H1 (cell line): Measurements from ENCODE around the gene POU3F1. TPM values are rescaled to one million over a fixed set of nuclear protein-coding genes. Genes with fewer than 3 reads are reported as not detected.
A peak's percentile ranks its signal among the peaks of the same experiment; 100 is the strongest.

Source experiments
- CTCF ChIA-PET: fragments of 300-600 bp; sonication (Branson Sonifier 250); formaldehyde crosslinking; loops from one replicate; lab custom pipeline; 2021; ENCODE audit not compliant: partially characterized antibody; lab: Charles Lee
- POLR2A ChIA-PET: fragments of 300-600 bp; sonication (Branson Sonifier 250); formaldehyde crosslinking; loops from one replicate; lab custom pipeline; 2021; ENCODE audit warnings: inconsistent platforms; ENCODE audit not compliant: partially characterized antibody; lab: Charles Lee
- DNase-seq, 2 experiments: peaks; one replicate each; pipeline versions ENCODE4 v3.0.0 to v3.0.0-alpha.2; 2010 to 2022; ENCODE audit warnings: low spot score in 2 of 2, low read depth in 1 of 2, mixed read lengths in 1 of 2
- FAIRE-seq: peaks from 2 replicates; lab custom pipeline; 2011; peaks lifted over from hg19 to GRCh38; lab: Jason Lieb, UNC
- H2AFZ ChIP-seq: 2 replicates; pipeline ENCODE4 v1.8.1; 2012; ENCODE audit warnings: low read length, inconsistent platforms
- H2AK5ac ChIP-seq: 2 replicates; pipeline ENCODE4 v1.6.1; 2013; ENCODE audit warnings: low read depth, low read length
- H2BK120ac ChIP-seq: replicated peaks from 2 replicates; pipeline ENCODE3; 2013; ENCODE audit warnings: low read depth, low read length, inconsistent platforms
- H2BK12ac ChIP-seq: 2 replicates; pipeline ENCODE4 v1.6.1; 2013; ENCODE audit warnings: low read depth, low read length
- H2BK15ac ChIP-seq: 2 replicates; pipeline ENCODE4 v1.6.1; 2013; ENCODE audit warnings: low read length
- H2BK20ac ChIP-seq: 2 replicates; pipeline ENCODE4 v1.6.1; 2013; ENCODE audit warnings: low read length
- H2BK5ac ChIP-seq: 2 replicates; pipeline ENCODE4 v1.6.1; 2013; ENCODE audit warnings: low read depth, low read length
- H3K14ac ChIP-seq: 2 replicates; pipeline ENCODE4 v1.6.1; 2013; ENCODE audit warnings: inconsistent platforms; ENCODE audit not compliant: insufficient read length
- H3K18ac ChIP-seq: 2 replicates; pipeline ENCODE4 v1.6.1; 2013; ENCODE audit warnings: low read length; ENCODE audit errors: extremely low read depth
- H3K23ac ChIP-seq: 2 replicates; pipeline ENCODE4 v1.6.1; 2013; ENCODE audit warnings: inconsistent platforms; ENCODE audit not compliant: insufficient read length
- H3K23me2 ChIP-seq: 2 replicates; pipeline ENCODE4 v1.6.1; 2013; ENCODE audit warnings: low read depth, low read length
- H3K27ac ChIP-seq: 2 replicates; pipeline ENCODE4 v1.6.1; 2011; ENCODE audit warnings: low read depth, low read length, inconsistent platforms
- H3K27me3 ChIP-seq, 4 experiments: replicated peaks in 1 of 4; 1 replicate in 1 of 4; 2 replicates in 3 of 4; pipeline versions ENCODE4 v1.6.1 to v1.8.1; 2011 to 2013; ENCODE audit warnings: low read length in 3 of 4, mild to moderate bottlenecking in 3 of 4, inconsistent platforms in 2 of 4, mixed read lengths in 2 of 4, moderate library complexity in 1 of 4; ENCODE audit not compliant: control insufficient read depth in 3 of 4, insufficient read depth in 3 of 4; ENCODE audit errors: extremely low read depth in 1 of 4
- H3K36me3 ChIP-seq, 4 experiments: 2 replicates each; pipeline versions ENCODE4 v1.6.1 to v1.8.1; 2011 to 2013; ENCODE audit warnings: mild to moderate bottlenecking in 4 of 4, low read length in 3 of 4, moderate library complexity in 2 of 4, control low read depth in 1 of 4, inconsistent platforms in 1 of 4; ENCODE audit not compliant: insufficient read depth in 4 of 4, control insufficient read depth in 2 of 4
- H3K4ac ChIP-seq: replicated peaks from 2 replicates; pipeline ENCODE3; 2013; ENCODE audit warnings: low read length, low read depth, mixed read lengths, inconsistent platforms; ENCODE audit not compliant: insufficient read length
- H3K4me1 ChIP-seq, 4 experiments: replicated peaks in 1 of 4; 1 replicate in 1 of 4; 2 replicates in 3 of 4; pipeline versions ENCODE4 v1.6.1 to v1.8.1; 2011 to 2013; ENCODE audit warnings: low read length in 3 of 4, inconsistent platforms in 2 of 4, mixed read lengths in 1 of 4; ENCODE audit not compliant: insufficient read depth in 4 of 4, control insufficient read depth in 3 of 4
- H3K4me2 ChIP-seq, 2 experiments: 2 replicates each; pipeline versions ENCODE4 v1.6.1 to v1.8.1; 2011 to 2013; ENCODE audit warnings: low read depth in 2 of 2, low read length in 2 of 2, control low read depth in 1 of 2, inconsistent platforms in 1 of 2, mild to moderate bottlenecking in 1 of 2; ENCODE audit not compliant: insufficient read depth in 1 of 2
- H3K4me3 ChIP-seq, 4 experiments: fragments of 200-600, 300-600 bp in 1 of 4; sonication (generic), shearing (Covaris generic), sonication (Bioruptor Twin) in 1 of 4; 2 replicates each; pipeline versions ENCODE4 v1.5.1 to v1.8.1; 2011 to 2016; ENCODE audit warnings: low read length in 4 of 4, low read depth in 3 of 4, control low read depth in 2 of 4, inconsistent platforms in 2 of 4, mild to moderate bottlenecking in 2 of 4, mixed read lengths in 1 of 4, moderate library complexity in 1 of 4; ENCODE audit not compliant: insufficient read depth in 2 of 4; ENCODE audit errors: extremely low read depth in 1 of 4
- H3K56ac ChIP-seq: replicated peaks from 2 replicates; pipeline ENCODE3; 2013; ENCODE audit warnings: low read depth, mild to moderate bottlenecking, mixed read lengths, low read length, inconsistent platforms; ENCODE audit not compliant: insufficient read length
- H3K79me1 ChIP-seq: 2 replicates; pipeline ENCODE4 v1.6.1; 2013; ENCODE audit warnings: low read depth, low read length, control low read depth
- H3K79me2 ChIP-seq, 2 experiments: 2 replicates each; pipeline versions ENCODE4 v1.6.1 to v1.8.1; 2012 to 2013; ENCODE audit warnings: low read length in 2 of 2, mild to moderate bottlenecking in 2 of 2, inconsistent platforms in 1 of 2; ENCODE audit not compliant: insufficient read depth in 2 of 2, control insufficient read depth in 1 of 2
- H3K9ac ChIP-seq, 4 experiments: replicated peaks in 1 of 4; 1 replicate in 1 of 4; 2 replicates in 3 of 4; pipeline versions ENCODE4 v1.6.1 to v1.8.1; 2011 to 2013; ENCODE audit warnings: low read depth in 3 of 4, low read length in 3 of 4, control low read depth in 2 of 4, mild to moderate bottlenecking in 2 of 4, moderate library complexity in 2 of 4, inconsistent platforms in 1 of 4; ENCODE audit errors: extremely low read depth in 1 of 4
- H3K9me3 ChIP-seq, 2 experiments: 2 replicates each; pipeline versions ENCODE4 v1.6.1 to v1.8.1; 2012 to 2013; ENCODE audit warnings: mild to moderate bottlenecking in 2 of 2, moderate library complexity in 2 of 2, control low read depth in 1 of 2, inconsistent platforms in 1 of 2, low read depth in 1 of 2, low read length in 1 of 2, mixed read lengths in 1 of 2; ENCODE audit not compliant: insufficient read depth in 2 of 2
- H4K20me1 ChIP-seq, 2 experiments: replicated peaks in 1 of 2; 2 replicates each; pipeline versions ENCODE3 to v1.8.1; 2011 to 2013; ENCODE audit warnings: inconsistent platforms in 2 of 2, low read length in 2 of 2, mild to moderate bottlenecking in 1 of 2; ENCODE audit not compliant: insufficient read depth in 2 of 2, control insufficient read depth in 1 of 2
- H4K5ac ChIP-seq: 2 replicates; pipeline ENCODE4 v1.6.1; 2013; ENCODE audit warnings: low read length, low read depth, mixed read lengths, inconsistent platforms; ENCODE audit not compliant: insufficient read length
- H4K8ac ChIP-seq: 2 replicates; pipeline ENCODE4 v1.8.0; 2013; ENCODE audit warnings: mild to moderate bottlenecking, moderate library complexity, low read length, inconsistent platforms; ENCODE audit not compliant: insufficient read depth; ENCODE audit errors: extremely low read depth
- H4K91ac ChIP-seq: replicated peaks from 2 replicates; pipeline ENCODE3; 2013; ENCODE audit warnings: low read length, mixed read lengths, inconsistent platforms; ENCODE audit not compliant: insufficient read length
- CBX5 ChIP-seq: fragments of 300-800, 300-1000 bp; sonication (generic); IDR thresholded peaks from 2 replicates; pipeline ENCODE4 v1.7.1; 2016; ENCODE audit warnings: antibody characterized with exemption, low read length, low read depth
- CHD2 ChIP-seq: IDR thresholded peaks from 2 replicates; pipeline ENCODE4 v1.6.1; 2012; ENCODE audit warnings: low read length, improper control_type of control experiment
- HDAC2 ChIP-seq, 2 experiments: fragments of 300-600 bp in 1 of 2; sonication (generic) in 1 of 2; IDR thresholded peaks; 2 replicates each; pipeline ENCODE4 v1.6.1; 2011 to 2012; ENCODE audit warnings: low read depth in 2 of 2, low read length in 2 of 2, mild to moderate bottlenecking in 2 of 2, moderate library complexity in 2 of 2, borderline replicate concordance in 1 of 2, inconsistent platforms in 1 of 2
- PHF8 ChIP-seq: fragments of 200-600 bp; sonication (generic); conservative IDR thresholded peaks from 2 replicates; pipeline ENCODE4 v1.7.1; 2012; ENCODE audit warnings: low read depth, mild to moderate bottlenecking, inconsistent platforms, low read length, moderate library complexity
- RAD21 ChIP-seq, 2 experiments: IDR thresholded peaks in 1 of 2; conservative IDR thresholded peaks in 1 of 2; 2 replicates each; pipeline ENCODE4 v1.6.1; 2011; ENCODE audit warnings: low read depth in 2 of 2, low read length in 2 of 2, improper control_type of control experiment in 1 of 2, inconsistent platforms in 1 of 2, mild to moderate bottlenecking in 1 of 2, moderate library complexity in 1 of 2
- SIN3A ChIP-seq, 2 experiments: IDR thresholded peaks in 1 of 2; conservative IDR thresholded peaks in 1 of 2; 2 replicates each; pipeline ENCODE4 v1.6.1; 2011 to 2012; ENCODE audit warnings: low read length in 2 of 2, improper control_type of control experiment in 1 of 2, low read depth in 1 of 2, mild to moderate bottlenecking in 1 of 2
- TAF1 ChIP-seq: IDR thresholded peaks from 2 replicates; pipeline ENCODE4 v1.6.1; 2011; ENCODE audit warnings: mild to moderate bottlenecking, low read depth, low read length
- YY1 ChIP-seq: IDR thresholded peaks from 2 replicates; pipeline ENCODE4 v1.6.1; 2011; ENCODE audit warnings: low read depth, mild to moderate bottlenecking, low read length
- WGBS, 2 experiments: shearing (Covaris generic) in 1 of 2; methylation state at CpG; one replicate each; pipeline versions ENCODE4 v1.1.6 to v1.1.7; 2013 to 2015; ENCODE audit warnings: low lambda C conversion rate in 2 of 2, mixed read lengths in 2 of 2, inconsistent platforms in 1 of 2, low coverage in 1 of 2, missing lambda C conversion rate in 1 of 2; ENCODE audit not compliant: insufficient replicate concordance in 2 of 2, insufficient coverage in 1 of 2, insufficient read length in 1 of 2; ENCODE audit errors: extremely low coverage in 1 of 2, missing lambda C conversion rate in 1 of 2; 5-methylcytosine and 5-hydroxymethylcytosine counted together
- polyA plus RNA-seq, 7 experiments: library from polyadenylated mRNA; depleted of rRNA in 3 of 7; stranded (reverse) in 5 of 7; unstranded in 2 of 7; fragments of >200 nt in 5 of 7; fragments of 200-250 nt in 2 of 7; gene quantifications; 1 replicate in 5 of 7; 2 replicates in 1 of 7; 4 replicates in 1 of 7; pipeline versions ENCODE4 v1.2.1 to v1.2.3, GENCODE V29; 2011 to 2013; ENCODE audit warnings: missing spikeins in 2 of 7, mixed read lengths in 2 of 7
- total RNA-seq: library from RNA; stranded (reverse); fragmentation: NEBNext Ultra II Directional; extraction: Animal tissue kit (Norgen Biotek cat#: 25700); gene quantifications from 2 replicates; pipeline ENCODE4 v1.2.1, GENCODE V29; 2021
- TF ChIP-seq, protein P1 (sequence below), 3 experiments: IDR thresholded peaks; 1 replicate in 2 of 3; 2 replicates in 1 of 3; pipeline versions ENCODE4 v1.5.1 to v1.6.1; 2011; ENCODE audit warnings: low read length in 3 of 3, mild to moderate bottlenecking in 3 of 3, inconsistent platforms in 2 of 3, low read depth in 1 of 3, moderate library complexity in 1 of 3; ENCODE audit not compliant: insufficient read depth in 1 of 3; ENCODE audit errors: control extremely low read depth in 1 of 3

Gene POU3F1
- total and polyA plus RNA-seq, 2 of the 8 experiments (the other 6 are each of a cell fraction or from before 2014, with no cell fraction given), result 4.2 to 10.8 TPM

DNA sequence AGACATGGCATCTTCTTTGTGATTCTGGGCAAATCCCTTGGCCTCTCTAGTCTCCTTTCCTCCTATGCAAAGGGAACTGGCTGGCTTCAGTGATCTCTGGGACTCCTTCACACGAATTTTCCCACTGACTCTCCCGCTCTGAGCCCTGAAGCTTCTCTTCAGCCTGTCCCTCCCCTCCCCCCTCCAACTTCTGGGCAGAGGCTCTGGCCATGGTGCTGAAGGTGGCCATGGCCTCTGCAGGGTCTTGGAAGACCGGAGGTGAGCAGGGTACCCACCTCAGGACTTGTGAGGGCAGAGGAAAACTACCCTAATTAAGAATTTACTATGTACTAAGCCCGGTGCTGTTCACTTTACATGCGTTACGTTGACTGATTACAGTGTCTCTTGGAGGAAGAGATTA lies 29.4 kb upstream of the POU3F1 start:
- DNase-seq, result peak in 1 of 2 experiments; percentile 84
- peaks cover 4 to 15% (median 11%) of the 10 kb centered on the region in 4 experiments for H3K4me1 ChIP-seq
- peak; percentile 83 for FAIRE-seq
- no peak overlapping the region for H2BK5ac ChIP-seq
- no peaks in the 10 kb centered on the region for H3K36me3 ChIP-seq
- H4K8ac ChIP-seq, result no peak overlapping the region
- H2BK120ac ChIP-seq, result no peak overlapping the region
- H2BK15ac ChIP-seq, result no peak overlapping the region
- no peak overlapping the region for H3K4ac ChIP-seq
- no peaks in the 10 kb centered on the region for H3K9me3 ChIP-seq
- H3K56ac ChIP-seq, result no peak overlapping the region
- peak overlapping the region in 1 of 2 experiments; percentile 40; a peak in 1 of 4 replicates for H3K4me2 ChIP-seq
- H3K27me3 ChIP-seq, result no peaks in the 10 kb centered on the region
- CTCF ChIA-PET, result interaction anchor here (0.8 to 11.2 kb wide), 7 partner anchors 9 to 465 kb away, joined by 3 to 212 read pairs (median 5); partner anchors contain the start of gene POU3F1
- H3K23me2 ChIP-seq, result no peaks in the 10 kb centered on the region; the same call in 1 of the 2 replicates
- no peak overlapping the region for H3K23ac ChIP-seq
- no peaks in the 10 kb centered on the region for H3K79me2 ChIP-seq
- no peak overlapping the region for H3K27ac ChIP-seq
- no peaks in the 10 kb centered on the region; the same call in 1 of the 2 replicates for H3K79me1 ChIP-seq
- H4K5ac ChIP-seq, result no peak overlapping the region
- no peak overlapping the region for H3K18ac ChIP-seq
- POLR2A ChIA-PET, result interaction anchor here (1.0 to 2.0 kb wide), 8 partner anchors 9 to 29 kb away, joined by 3 to 7 read pairs (median 3); partner anchors contain the start of gene POU3F1
- no peak overlapping the region for H3K14ac ChIP-seq
- no peak overlapping the region for H3K9ac ChIP-seq
- H4K91ac ChIP-seq, result no peak overlapping the region
- no peak overlapping the region for H3K4me3 ChIP-seq
- WGBS, 2 experiments, result 63% methylated on average over 6 of the region's 6 CpGs; no CpG with 5 or more reads in 1 of the 2 experiments
- no peak overlapping the region for H2AK5ac ChIP-seq
- no peak overlapping the region for H2BK20ac ChIP-seq
- peaks cover 0 to 5% of the 10 kb centered on the region in 2 experiments for H4K20me1 ChIP-seq
- H2AFZ ChIP-seq, result no peak overlapping the region
- no peak overlapping the region for H2BK12ac ChIP-seq
- TF ChIP-seq PHF8 (no peak), YY1 (peak; percentile 75), SIN3A (conservative IDR thresholded peaks at IDR 0.05 in 1 of 2, IDR thresholded peaks at IDR 0.05 in 1 of 2; ENCODE audit: low read depth in 1 of 2, low read length in 2 of 2) (peak; percentile 95), CBX5 (no peak), HDAC2 (IDR thresholded peaks at IDR 0.05; ENCODE audit: borderline replicate concordance in 1 of 2, low read depth in 2 of 2, low read length in 2 of 2) (peak in 1 of 2 experiments; percentile 83; a peak in 1 of 4 replicates), TAF1 (no peak), RAD21 (IDR thresholded peaks at IDR 0.05 in 1 of 2, conservative IDR thresholded peaks at IDR 0.05 in 1 of 2; ENCODE audit: low read depth in 2 of 2, low read length in 2 of 2) (peak; percentile 20 to 30; a peak in 1 of 4 replicates), CHD2 (peak; percentile 58; the same call in 1 of the 2 replicates)
- TF ChIP-seq, protein P1, sequence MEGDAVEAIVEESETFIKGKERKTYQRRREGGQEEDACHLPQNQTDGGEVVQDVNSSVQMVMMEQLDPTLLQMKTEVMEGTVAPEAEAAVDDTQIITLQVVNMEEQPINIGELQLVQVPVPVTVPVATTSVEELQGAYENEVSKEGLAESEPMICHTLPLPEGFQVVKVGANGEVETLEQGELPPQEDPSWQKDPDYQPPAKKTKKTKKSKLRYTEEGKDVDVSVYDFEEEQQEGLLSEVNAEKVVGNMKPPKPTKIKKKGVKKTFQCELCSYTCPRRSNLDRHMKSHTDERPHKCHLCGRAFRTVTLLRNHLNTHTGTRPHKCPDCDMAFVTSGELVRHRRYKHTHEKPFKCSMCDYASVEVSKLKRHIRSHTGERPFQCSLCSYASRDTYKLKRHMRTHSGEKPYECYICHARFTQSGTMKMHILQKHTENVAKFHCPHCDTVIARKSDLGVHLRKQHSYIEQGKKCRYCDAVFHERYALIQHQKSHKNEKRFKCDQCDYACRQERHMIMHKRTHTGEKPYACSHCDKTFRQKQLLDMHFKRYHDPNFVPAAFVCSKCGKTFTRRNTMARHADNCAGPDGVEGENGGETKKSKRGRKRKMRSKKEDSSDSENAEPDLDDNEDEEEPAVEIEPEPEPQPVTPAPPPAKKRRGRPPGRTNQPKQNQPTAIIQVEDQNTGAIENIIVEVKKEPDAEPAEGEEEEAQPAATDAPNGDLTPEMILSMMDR (IDR thresholded peaks at IDR 0.05; ENCODE audit: control extremely low read depth in 1 of 3, insufficient read depth in 1 of 3, low read depth in 1 of 3, low read length in 3 of 3), result no peak
